Stimulated activated CD4-positive, alpha-beta T cell treated with anti-CD3 and anti-CD28 coated beads, Interleukin-1b, Interleukin-23, amount 100 ng/mL, for 48 hours (primary cell): ENCODE results near the gene TTLL4.

Experiments used
- DNase-seq: peaks from one replicate; pipeline ENCODE4 v3.0.0-alpha.2; 2020

The TTLL4 gene

DNA sequence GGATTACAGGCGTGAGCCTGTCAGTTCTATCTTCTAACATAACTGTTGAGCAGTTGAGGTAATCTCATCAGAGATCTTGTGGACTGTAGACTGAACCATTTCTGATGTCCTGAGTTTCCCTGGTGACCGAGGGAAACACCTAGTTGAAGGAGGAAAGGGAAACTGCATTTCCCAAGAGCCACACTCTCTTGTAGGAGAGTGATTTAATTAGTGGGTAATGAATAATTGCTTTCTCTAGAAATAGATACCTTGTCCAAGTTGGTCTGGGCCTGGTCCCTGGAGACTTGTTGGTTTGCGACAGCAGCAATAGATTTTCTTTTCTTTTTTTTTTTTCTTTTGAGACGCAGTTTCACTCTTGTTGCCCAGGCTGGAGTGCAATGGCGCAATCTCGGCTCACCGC is 7.4 kb downstream of the TTLL4 start:
- no peak for DNase-seq

GRCh38 chr2:218719457-218719856 is 8.8 kb downstream of the TTLL4 start:
- DNase-seq: no peak

- DNase-seq: no peak
These were observed 9.7 kb downstream of the TTLL4 start for GRCh38 chr2:218720048-218721041.

- DNase-seq: no peak
These were observed 10.9 kb downstream of the TTLL4 start for GRCh38 chr2:218721488-218721887.

DNA sequence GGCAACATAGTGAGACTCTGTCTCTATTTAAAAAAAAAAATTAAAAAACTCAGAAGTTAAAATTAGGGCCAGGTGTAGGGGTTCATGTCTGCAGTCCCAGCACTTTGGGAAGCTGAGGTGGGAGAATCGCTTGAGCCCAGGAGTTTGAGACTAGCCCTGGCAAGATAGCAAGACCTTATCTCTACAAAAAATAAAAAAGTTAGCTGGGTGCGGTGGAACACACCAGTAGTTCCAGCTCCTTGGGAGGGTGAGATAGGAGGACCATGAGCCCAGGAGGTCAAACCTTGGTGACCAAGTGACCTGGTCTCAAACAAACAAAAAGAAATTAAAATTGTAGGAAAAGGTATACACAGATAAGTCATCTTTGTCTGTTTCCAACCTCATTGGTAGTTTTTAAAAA is 11.3 kb downstream of the TTLL4 start:
- DNase-seq: no peak

GRCh38 chr2:218722419-218722818 is 11.8 kb downstream of the TTLL4 start:
- no peak for DNase-seq

- DNase-seq: no peak
These were observed 12.5 kb downstream of the TTLL4 start for GRCh38 chr2:218722876-218723785.

- DNase-seq: no peak
These were observed 15.5 kb downstream of the TTLL4 start for GRCh38 chr2:218726004-218726574.

DNA sequence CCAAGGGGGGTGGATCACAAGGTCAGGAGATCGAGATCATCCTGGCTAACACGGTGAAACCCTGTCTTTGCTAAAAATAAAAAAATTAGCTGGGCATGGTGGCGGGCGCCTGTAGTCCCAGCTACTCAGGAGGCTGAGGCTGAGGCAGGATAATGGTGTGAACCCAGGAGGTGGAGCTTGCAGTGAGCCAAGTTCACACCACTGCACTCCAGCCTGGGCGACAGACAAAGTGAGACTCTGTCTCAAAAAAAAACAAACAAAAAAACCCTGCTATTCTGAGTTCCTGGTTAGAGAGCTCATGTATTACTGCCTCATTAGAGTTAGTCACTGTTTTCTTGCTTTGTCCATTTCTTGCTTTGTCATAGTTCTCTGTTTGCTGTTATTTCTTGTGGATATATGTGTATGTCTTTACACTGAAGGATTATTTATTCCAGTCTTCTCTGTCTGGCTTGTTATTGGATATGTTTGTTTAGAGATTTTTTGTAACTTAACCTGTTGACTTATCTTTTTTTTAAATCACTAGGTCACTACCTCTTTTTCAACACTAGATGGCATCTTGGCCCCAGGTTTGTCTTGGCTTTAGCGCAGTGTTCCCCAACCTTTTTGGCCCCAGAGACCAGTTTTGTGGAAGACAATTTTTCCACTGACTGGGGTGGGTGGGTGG is 17.0 kb downstream of the TTLL4 start:
- DNase-seq: no peak

DNA sequence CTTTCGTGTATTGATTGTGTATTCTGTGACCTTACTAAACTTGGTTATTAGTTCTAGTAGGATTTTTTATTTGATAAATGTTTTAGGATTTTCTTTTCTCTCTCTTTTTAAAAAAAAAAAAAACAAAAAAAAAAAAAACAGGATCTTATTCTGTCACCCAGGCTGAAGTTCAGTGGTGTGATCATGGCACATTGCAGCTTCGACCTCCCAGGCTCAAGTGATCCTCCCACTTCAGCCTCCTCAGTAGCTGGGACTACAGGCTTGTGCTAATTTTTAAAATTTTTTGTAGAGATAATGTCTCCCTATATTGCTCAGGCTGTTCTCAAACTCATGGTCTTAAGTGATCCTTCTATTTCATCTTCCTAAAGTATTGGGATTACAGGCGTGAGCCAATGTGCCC is 19.0 kb downstream of the TTLL4 start:
- DNase-seq: no peak

GRCh38 chr2:218732052-218732760 is 21.6 kb downstream of the TTLL4 start:
- no peak for DNase-seq

- DNase-seq: no peak
These were observed 22.1 kb downstream of the TTLL4 start for GRCh38 chr2:218732761-218733158.

- peak; percentile 28 for DNase-seq
These were observed 22.8 kb downstream of the TTLL4 start for GRCh38 chr2:218733171-218734021.

- DNase-seq: no peak
These were observed 23.7 kb downstream of the TTLL4 start for GRCh38 chr2:218734190-218734975.

GRCh38 chr2:218736531-218736930 is 25.9 kb downstream of the TTLL4 start:
- no peak for DNase-seq

GRCh38 chr2:218743068-218743467 is 32.4 kb downstream of the TTLL4 start:
- no peak for DNase-seq

DNA sequence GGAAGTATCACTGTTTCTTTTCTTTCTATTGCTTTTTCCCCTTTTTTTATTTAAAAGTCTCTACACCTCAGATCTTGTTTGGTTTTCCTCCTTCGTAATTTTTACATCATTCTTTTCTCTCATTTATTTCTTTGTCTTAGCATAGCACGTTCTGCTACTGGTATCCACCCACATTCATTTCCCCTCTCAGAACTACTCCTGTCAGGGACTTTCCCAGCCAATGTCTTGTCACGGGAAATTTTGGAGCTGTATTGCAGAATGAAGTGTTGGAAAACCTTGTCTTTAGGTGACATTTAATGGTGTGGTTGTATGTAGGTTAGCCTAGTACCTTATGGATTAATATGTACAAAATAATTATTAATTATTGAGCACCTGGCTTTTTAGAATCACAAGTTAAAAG is 34.0 kb downstream of the TTLL4 start:
- no peak for DNase-seq

- DNase-seq: no peak
These were observed 34.5 kb downstream of the TTLL4 start for GRCh38 chr2:218745160-218745558.

- no peak for DNase-seq
These were observed 35.2 kb downstream of the TTLL4 start for GRCh38 chr2:218745559-218746469.
